HG02973 (cell line): ENCODE measurements around the gene AFF1.

Experiments used
- ATAC-seq: cut with Tn5 transposase; IDR thresholded peaks from one replicate; pipeline ENCODE4 v1.9.1; 2021; ENCODE audit warnings: moderate library complexity; ENCODE audit not compliant: unreplicated experiment

The AFF1 gene

DNA sequence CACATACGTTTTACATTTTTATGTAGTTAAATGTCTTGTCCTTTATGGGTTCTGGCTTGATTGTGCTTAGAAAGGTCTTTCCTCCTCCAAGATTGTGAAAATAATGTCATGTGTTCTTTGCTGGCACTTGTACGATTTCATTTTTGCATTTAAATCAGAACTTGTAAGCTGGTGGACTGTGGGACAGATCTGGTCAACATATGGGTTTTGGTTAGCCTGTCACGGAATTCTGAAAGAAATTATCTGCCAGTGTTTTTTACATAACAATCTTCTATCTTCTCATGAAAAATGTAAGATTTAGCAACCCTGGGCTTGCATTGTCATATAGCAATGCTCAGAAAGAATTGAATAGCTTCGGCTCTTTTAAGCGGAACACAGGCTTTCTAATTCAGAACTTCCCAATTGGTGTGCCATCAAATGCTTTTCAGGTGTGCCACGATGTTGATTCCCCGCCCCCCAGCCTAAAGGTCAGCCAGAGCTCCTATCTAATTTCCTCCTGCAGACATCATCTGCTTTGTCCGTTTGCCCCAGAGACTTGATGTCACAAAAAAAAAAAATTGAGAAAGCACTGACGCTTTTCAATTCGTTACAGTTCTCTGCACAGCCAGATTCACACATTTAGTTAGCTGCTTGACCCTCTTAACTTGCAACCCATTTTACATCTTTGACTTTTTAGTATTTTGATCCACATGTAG lies 16.2 kb downstream of the AFF1 start:
- no peak for ATAC-seq

DNA sequence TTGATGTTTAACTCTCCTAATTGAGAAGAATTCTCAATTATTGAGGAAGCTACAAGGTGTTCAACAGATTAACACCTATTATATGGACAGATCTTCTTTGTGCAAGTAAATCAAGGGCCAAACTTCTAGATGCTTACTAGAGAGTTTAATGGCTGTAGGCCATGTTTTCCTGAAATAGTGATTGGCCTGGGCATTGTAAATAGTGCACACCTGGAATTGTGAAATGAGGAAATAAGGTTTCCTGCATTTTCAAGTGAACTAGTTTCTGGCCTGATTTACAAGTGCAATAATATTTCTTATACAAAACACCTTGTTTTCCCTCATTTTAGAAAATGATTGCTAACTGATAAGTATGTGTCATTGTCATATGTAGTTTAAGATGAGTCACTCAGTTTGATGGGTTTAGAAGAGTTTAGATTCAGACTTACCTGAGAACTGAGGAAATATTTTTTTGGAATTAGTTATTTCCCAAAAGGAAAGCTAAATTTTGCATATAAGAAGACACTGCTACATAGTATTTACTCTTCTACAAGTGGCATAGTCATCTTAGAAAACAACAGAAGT lies 21.2 kb downstream of the AFF1 start:
- ATAC-seq = no peak

DNA sequence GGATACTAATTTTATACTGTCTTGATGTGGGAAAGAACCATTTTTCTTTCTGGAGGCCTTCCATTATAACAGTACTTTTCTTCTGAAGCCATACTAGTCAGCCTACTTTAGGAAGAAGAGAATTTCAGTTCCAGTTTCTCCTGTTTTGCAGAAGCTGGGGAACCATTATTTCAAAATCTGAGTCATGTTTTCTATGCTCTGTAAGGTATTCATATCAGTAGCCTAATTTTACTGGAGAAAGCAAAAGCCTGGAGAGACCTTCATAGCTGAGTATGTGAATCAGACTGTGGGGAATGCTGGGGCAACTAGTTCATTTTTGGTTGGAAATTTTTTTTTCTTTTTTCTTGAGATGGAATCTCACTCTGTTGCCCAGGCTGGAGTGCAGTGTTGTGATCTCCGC lies 22.4 kb downstream of the AFF1 start:
- ATAC-seq = peak; percentile 45

DNA sequence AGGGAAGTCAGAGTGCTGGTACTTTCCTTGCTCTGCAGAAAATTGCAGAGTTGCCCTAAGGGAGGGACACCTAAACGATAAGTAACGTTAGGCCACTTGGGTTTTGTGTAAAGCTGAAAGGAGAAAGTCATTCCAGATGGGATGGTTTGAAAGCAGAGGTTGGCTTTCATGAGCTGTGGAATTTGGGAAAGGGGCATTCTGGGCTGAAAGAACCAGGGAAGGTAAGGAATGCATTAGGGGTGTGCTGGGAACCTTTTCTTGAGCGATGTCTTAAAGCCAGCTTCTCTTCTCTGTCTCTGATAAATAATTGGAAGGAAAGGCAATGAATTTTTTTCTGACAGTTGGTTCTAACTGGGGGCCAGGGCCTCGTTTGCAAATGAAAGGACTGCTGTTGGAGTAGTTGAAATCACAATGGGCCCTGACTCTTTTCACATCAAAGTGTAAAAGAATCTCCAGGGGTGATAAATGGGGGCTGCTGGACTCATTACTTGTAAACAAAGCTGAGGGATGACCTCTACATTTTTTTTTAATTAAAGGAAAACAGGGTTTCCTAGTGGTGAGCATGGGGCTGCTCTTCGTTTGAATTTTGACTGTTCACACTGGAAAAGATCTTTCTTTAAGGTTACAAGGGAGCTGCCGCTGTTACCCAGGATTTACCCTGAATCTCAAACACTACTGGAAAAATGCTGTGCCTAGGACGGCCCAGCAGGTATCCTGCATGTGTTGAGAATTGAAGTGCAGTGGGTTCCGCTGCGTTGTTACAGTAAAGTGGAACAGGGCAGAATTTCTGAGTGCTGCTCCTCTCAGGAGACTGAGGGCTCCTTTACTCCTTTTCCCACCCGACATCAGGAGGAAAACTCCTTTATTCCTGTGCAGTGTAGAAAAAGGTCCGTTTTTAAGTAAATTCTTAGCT lies 25.0 kb downstream of the AFF1 start:
- no peak for ATAC-seq

DNA sequence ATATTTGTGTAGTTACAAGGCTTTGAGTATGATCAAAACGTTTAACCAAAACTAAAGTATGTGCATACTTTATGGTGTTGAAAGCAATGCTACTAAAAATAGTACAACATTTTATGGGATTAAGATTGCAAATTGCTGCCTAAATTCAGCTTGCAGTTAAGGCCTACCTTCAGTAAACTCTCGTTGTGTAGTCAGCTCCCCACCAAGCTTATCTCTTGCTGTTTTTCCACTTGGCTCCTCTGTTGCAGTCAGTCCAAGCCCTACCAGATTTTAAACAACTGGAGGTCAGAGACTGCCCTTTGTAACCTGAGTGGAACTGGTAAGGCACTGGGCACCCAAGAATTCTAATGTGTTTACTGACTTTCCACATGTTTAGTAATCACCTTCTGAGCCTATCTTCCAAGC lies 25.7 kb downstream of the AFF1 start:
- ATAC-seq = no peak

DNA sequence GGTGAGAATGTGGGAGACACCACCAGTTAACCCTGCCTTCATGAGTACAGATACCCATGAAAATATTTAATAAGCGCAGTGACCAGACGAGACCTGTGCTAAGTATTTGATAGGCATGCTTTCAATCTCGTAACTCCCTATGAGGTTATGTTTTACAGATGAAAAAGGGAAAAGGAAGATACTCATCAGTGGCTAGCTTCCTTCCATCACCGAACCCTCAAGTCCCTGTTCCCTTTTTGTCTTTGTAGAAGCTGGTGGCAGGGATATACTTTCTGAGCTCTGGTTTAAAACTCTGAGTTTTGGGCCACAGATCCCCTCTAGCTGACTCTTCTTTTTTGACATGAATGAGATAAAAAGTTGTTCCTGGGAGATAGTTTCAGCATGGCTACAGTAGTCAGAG lies 26.3 kb downstream of the AFF1 start:
- no peak for ATAC-seq

DNA sequence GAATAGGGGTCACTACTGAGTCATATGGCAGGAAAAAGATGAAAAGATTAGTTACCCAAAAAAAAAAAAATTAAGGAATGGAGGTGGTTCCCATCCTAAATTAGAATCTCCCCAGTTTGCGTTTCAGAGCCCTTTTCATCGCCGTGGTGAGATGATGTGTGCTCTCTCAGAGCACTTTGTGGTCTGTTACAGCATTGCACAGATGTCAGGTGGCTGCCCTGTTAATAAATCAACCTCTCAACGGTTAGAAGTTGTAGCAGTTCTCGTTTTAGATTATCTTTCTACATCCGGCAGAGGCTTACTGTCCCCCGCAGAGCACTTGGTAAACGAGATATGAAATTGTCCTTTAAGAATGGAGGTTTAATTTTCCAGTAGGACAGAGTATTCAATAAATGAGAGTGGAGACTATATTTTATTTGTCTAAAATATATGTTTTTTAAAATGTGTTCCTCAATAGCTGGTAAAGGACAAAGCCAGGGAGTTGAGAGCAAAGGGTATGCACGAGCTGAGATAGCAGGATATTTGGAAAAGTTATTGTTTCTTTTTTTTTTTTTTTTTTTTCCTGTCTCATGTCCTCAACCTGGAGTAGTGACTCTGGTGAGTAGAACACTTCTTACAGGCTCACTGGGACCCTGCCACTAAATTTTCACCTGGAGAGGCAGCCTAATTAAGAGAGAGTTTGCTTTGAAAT lies 26.9 kb downstream of the AFF1 start:
- ATAC-seq = peak; percentile 90

DNA sequence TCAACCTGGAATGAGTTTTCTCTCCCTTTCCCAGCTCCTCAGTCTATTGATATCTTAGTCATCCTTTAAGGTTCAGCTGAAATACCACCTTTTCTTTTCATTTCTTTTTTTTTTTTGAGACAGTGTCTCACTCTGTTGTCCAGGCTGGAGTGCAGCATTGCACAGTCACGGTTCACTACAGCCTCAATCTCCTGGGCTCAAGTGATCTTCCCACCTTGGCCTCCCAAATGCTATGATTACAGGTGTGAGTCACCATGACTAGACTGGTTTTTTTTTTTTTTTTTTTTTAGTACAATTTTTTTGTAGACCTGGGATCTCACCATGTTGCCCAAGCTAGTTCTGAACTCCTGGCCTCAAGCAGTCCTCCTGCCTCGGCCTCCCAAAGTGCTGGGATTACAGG lies 28.9 kb downstream of the AFF1 start:
- no peak for ATAC-seq

DNA sequence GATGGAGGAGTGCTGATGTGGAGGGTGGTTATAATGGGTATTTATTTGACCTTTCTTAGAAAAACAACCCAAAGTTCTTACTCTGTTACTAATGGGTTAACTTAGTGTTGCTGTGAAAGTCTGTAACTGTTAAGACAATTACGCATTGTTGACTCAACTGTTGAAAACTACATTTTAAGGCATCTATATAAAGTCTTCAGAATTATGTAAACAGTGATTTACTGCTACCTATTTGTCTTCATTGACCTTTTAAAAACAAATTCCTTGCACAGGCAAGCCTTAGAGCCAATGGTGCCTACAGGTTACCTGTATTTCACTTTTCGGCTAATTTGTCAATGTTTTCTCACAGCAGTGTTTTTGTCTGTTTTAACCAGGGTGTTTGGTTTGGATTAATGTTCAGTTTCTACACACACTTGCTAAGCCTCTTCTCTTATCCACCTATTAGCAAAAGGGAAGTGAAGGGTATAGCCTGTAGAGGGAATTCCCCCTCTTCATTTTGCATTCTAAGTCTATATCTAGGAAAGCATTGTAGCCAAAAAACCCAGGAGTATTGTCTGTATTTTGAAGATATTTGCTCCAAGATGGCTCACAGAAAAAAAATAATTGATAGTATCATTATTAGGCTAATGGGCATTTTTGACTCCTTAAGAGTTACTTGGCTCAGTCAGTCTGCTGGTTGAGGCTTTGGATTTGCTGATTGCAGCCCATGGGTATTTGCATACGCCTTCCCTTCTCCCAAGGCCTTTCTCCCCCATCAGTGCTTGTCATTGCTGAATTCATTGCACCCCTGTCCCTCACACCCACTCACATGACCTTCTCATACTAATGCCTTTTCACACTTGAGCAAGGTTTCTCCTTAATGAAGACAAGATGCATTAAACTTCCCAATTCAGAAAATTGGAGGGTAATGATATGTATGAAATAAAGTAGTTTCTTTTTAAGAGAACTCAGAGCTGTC lies 30.5 kb downstream of the AFF1 start:
- ATAC-seq = peak; percentile 44

DNA sequence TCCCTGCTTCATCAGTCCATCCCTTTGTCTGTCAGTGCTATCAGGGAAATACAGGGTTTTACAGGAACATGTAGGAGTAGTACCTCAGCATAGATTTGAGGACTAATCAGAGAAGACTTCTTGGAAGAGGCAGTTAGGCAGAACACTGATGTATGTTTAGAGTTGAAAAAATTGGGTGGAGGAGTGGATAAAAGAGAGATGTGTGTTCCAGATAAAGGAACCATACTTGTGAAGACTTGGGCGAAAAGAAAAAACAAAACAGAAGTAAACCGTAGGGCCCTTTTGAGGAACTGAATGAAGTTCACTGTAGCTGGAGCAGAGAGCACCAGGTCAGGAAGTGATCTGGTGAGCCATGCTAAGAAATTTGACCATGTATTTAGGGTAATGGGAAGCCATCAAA lies 32.3 kb downstream of the AFF1 start:
- ATAC-seq = no peak

DNA sequence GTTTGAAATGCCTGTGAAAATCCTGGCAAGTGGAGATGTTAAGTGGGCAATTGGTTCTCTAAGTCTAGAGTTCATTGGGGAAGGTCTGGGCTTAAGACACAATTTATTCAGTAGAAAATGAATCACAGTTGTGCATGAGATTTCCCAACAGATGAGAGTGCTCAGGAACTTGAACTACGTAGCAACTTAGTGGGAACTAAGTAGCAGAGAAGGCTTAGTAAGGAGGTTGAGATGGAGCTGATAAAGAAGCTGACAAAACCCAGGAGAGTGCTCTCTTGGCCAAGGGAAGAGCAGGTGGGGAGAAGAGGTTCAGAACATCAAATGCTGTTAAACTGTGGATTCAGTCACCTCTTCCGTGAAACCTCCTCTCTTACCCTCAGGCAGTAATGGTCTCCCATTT lies 33.0 kb downstream of the AFF1 start:
- ATAC-seq = no peak

DNA sequence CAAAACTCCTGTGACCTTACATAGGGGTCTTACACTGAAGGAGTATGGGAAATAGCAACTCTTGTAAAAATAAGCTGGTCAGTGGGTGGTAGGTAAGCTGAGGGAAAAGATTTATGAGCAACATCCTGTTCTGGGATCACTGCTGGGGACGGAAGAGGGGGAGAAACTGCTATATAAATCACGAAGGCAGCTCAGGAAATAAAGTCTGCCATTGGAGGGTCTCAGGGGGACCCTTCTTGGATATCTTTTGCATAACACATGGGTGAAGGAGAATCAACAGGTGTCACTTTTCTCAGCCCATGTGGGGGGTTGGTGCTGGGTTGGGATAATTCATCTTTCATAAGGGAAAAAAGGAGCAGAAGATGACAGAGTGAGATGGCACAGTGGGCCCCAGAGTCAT lies 33.7 kb downstream of the AFF1 start:
- no peak for ATAC-seq

DNA sequence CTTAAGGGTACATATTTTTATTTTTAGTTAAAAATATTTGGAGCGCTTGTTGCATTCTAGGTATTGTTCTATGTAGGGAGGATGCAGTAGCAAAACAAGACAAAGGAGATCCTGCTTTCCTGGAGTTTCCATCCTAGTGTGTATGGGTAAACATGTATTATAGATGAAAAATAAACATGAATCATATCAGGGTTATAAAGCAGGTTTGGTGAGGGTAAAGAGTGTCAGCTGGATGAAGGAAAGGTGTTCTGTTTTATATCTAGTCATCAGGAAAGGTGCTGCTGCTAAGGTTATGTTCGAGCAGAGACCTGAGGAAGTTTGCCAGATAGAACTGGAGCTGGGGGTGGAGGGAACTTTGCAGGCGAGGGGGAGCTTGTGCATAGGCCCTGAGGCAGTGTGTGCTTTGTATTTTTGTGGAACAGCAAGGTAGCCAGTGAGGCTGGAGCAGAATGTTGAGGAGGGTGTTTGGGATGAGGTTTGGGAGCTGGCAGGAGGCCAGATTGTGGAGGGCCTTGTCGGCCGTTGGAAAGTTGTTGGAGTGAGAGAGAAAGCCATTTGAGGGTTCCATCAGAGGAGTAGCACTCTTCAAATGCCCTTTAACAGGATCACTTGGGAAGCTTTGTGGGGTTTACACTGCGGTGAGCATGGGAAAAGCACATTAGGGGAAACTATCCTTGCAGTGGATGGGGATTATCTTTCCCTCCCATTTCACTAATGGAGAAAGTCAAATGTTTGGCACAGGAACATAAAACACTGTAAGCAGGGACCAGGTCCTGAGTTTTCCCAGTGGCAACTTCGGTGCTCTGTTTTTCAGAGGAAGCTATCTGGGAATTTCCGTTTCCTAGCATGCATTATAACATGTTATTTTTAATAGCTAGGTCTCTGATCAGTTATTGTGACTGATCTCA lies 35.9 kb downstream of the AFF1 start:
- no peak for ATAC-seq

DNA sequence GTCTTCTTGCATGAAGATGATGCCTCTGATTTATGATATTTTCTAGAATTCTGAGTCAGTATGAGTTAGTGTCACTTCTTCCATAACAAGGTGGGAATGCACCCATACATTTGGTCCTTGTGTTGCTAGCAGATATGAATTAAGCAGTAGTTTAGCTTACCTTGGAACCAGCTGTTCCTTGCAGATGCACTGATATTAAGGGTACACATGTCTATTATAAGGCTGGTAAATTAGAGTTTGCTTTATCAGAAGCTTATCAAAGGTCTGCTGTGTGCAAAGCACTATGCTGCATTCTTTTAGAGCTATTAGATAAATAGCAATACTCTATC lies 36.5 kb downstream of the AFF1 start:
- ATAC-seq = no peak

DNA sequence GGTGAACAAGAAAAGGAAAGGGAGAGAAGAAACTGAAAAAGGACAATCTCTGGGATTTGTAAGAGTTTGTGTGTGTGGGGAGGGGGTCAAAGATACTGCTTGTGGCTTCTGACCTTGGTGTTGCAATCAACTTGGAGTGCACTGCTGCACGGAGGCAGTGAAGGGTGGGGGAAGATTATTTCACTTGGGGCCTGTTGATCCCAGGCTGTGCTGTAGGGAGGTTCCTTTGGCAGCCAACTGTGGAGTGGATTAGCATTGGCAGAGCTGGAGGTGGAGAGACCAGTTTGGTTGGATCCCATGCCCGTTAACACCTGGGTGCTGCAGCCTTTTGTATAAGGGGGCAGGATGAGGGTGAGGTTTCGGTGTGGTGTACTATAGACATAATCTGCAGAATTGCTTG lies 38.2 kb downstream of the AFF1 start:
- no peak for ATAC-seq

DNA sequence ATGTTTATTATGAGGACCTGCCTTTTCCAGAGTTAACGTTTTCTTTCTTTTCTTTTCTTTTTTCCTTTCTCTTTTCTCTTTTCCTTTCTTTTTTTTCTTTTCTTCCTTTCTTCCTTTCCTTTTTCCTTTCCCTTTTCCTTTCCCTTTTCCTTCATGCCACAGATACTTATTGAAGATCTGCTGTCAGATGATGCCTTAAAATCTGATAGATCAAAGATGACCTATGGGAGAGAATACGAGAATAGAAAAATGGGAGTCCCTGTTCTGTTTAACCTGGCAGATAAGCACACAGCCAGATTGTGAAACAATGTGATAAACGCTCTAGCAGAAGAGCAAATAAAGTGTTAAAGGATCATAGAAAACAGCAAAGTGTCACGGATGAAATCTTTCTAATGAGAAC lies 38.9 kb downstream of the AFF1 start:
- ATAC-seq = no peak

DNA sequence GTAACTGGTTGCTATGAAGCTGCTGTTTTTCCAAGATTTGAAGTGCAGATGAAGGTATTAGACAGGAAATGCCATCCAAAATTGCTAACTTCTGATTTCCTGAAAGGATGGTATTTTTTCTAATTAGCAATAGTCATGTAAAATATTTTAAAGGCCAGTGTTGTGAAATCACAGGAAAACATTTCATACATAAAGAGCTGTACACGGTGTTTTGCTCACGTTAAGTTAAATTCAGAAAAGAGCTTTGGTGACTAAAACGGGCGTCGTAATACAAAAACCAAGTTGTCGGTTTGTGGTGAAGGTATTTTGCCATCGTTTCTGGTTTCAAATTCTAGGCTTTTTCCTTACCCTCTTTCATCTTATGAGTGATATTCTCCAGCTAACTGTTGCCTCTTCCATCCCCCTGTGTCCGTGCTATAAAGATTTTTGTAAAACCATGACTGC lies 39.8 kb downstream of the AFF1 start:
- no peak for ATAC-seq

DNA sequence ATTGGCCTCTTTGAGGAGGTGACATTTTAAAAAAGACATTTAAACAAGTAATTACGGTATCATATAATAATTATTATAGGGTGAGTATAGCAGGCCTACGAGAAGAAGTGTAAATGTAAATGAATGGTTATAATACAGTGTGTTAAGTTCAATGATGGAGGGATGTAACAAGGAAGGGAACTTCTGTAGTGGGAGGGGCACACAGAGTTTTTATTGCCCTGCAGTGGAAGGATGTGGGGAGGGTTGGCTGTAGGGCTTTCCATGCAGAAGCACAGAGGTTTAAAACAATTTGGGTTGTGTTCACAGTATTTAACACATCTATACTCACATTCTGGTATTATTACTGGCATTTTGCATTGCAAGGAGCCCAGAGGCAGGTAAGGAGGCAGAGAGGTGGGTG lies 41.1 kb downstream of the AFF1 start:
- ATAC-seq = no peak

DNA sequence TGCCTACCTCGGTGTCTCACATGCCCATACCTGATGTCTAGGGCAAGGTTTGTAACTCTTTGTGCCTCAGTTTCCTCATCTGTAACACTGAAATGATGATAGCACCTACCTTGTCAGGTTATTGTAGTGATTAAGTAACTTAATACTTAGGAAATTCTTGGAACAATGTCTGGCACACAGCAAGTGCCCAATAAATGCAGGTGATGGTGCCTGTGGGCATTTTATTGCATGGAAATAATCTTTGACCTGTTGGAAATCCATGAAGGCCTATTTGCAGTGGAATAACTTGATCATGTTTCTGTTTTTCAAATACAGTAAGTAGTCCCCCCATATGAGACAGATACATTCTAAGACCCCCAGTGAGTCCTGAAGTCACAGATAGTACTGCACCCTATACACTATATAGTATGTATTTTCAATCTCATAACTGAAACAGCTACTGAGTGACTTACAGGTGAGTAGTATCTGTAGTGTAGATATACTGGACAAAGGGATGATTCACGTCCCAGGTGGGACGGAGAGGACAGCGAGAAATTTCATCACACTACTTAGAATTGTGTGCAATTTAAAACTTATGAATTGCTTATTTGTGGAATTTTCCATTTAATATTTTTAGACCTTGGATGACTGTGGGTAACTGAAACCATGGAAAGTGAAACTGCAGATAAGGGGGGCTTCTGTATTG lies 42.1 kb downstream of the AFF1 start:
- no peak for ATAC-seq
